ENCODE measurements around the gene BORCS5.

The BORCS5 gene

DNA sequence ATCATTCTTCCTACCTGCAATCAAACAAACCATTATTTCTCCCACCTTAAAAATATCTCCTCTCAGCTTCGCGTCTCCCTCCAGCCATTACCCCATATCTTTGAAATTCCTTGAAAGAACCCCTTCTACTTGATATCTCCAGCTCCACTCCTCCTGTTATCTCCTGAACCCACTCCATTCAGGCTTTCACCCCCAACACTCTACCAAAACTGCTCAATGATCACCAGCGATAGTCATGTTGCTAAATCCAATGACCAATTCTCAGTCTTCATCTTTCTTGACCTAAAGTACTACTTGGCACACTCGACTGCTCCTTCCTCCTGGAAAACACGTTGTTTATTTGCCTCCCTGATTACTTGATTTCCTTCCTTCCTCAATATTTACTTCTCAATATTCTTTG is 135.7 kb downstream of the BORCS5 start:
- no peaks in the 10 kb centered on the region for H3F3A ChIP-seq (ENCODE audit: insufficient read depth, low read length)
- no peak for TF ChIP-seq EZH2 (IDR thresholded peaks at IDR 0.05; ENCODE audit: borderline replicate concordance, low read length)
- TF ChIP-seq, protein P1, sequence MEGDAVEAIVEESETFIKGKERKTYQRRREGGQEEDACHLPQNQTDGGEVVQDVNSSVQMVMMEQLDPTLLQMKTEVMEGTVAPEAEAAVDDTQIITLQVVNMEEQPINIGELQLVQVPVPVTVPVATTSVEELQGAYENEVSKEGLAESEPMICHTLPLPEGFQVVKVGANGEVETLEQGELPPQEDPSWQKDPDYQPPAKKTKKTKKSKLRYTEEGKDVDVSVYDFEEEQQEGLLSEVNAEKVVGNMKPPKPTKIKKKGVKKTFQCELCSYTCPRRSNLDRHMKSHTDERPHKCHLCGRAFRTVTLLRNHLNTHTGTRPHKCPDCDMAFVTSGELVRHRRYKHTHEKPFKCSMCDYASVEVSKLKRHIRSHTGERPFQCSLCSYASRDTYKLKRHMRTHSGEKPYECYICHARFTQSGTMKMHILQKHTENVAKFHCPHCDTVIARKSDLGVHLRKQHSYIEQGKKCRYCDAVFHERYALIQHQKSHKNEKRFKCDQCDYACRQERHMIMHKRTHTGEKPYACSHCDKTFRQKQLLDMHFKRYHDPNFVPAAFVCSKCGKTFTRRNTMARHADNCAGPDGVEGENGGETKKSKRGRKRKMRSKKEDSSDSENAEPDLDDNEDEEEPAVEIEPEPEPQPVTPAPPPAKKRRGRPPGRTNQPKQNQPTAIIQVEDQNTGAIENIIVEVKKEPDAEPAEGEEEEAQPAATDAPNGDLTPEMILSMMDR (IDR thresholded peaks at IDR 0.05; ENCODE audit: low read length) = no peak
- H3K4me2 ChIP-seq (ENCODE audit: low read length) = no peak overlapping the region
- no peaks in the 10 kb centered on the region for H4K20me1 ChIP-seq (ENCODE audit: insufficient read depth, low read length)
- no peaks in the 10 kb centered on the region for H3K4me1 ChIP-seq (ENCODE audit: insufficient read depth, low read length, severe bottlenecking)
- no peaks in the 10 kb centered on the region for H3K9me2 ChIP-seq (ENCODE audit: low read depth, low read length)
- no peak overlapping the region for H3K27ac ChIP-seq (ENCODE audit: low read depth, low read length, poor library complexity, severe bottlenecking)
- H3K9ac ChIP-seq (ENCODE audit: low read length) = no peak overlapping the region
- H2AFZ ChIP-seq (ENCODE audit: low read length) = no peak overlapping the region
- no peak overlapping the region for H3K4me3 ChIP-seq (ENCODE audit: low read depth, low read length, poor library complexity, severe bottlenecking)
- H3K9me3 ChIP-seq (ENCODE audit: low read length) = no peaks in the 10 kb centered on the region
- no peaks in the 10 kb centered on the region for H3K36me3 ChIP-seq (ENCODE audit: insufficient read depth, low read length)
- H3K79me2 ChIP-seq (ENCODE audit: insufficient read depth, low read length) = no peaks in the 10 kb centered on the region
- no peaks in the 10 kb centered on the region for H3K27me3 ChIP-seq (ENCODE audit: insufficient read depth, low read length)

DNA sequence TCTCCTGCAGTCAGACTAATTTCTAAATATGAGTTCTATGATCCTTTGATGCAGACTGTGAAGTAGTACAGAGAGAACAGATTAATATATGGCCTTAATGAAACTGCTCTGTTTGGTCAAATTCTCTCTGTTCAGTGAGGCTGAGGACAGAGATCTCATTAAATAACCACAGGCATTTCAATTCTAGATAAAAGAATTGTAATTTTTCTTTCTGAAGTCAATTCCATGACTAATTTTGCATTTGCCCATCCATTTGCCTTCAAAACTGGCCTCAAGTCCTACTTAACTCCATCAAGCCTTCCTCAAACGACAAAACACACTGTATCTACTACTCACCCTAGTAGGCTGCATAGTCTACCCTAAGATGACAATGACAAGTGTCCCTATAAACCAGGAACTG is 138.7 kb downstream of the BORCS5 start:
- Histone ChIP-seq H3K4me1 (ENCODE audit: insufficient read depth, low read length, severe bottlenecking) (no peaks in the 10 kb centered on the region), H3K9me2 (ENCODE audit: low read depth, low read length) (no peaks in the 10 kb centered on the region), H3K36me3 (ENCODE audit: insufficient read depth, low read length) (no peaks in the 10 kb centered on the region), H2AFZ (ENCODE audit: low read length) (no peak overlapping the region), H3K79me2 (ENCODE audit: insufficient read depth, low read length) (no peaks in the 10 kb centered on the region), H4K20me1 (ENCODE audit: insufficient read depth, low read length) (no peaks in the 10 kb centered on the region), H3K9me3 (ENCODE audit: low read length) (no peaks in the 10 kb centered on the region), H3K27me3 (ENCODE audit: insufficient read depth, low read length) (no peaks in the 10 kb centered on the region), H3F3A (ENCODE audit: insufficient read depth, low read length) (no peaks in the 10 kb centered on the region), H3K4me3 (ENCODE audit: low read depth, low read length, poor library complexity, severe bottlenecking) (no peak overlapping the region), H3K4me2 (ENCODE audit: low read length) (no peak overlapping the region), H3K27ac (ENCODE audit: low read depth, low read length, poor library complexity, severe bottlenecking) (no peak overlapping the region), H3K9ac (ENCODE audit: low read length) (no peak overlapping the region)
- TF ChIP-seq, protein P1 (IDR thresholded peaks at IDR 0.05; ENCODE audit: low read length) = no peak
- TF ChIP-seq EZH2 (IDR thresholded peaks at IDR 0.05; ENCODE audit: borderline replicate concordance, low read length) = no peak

DNA sequence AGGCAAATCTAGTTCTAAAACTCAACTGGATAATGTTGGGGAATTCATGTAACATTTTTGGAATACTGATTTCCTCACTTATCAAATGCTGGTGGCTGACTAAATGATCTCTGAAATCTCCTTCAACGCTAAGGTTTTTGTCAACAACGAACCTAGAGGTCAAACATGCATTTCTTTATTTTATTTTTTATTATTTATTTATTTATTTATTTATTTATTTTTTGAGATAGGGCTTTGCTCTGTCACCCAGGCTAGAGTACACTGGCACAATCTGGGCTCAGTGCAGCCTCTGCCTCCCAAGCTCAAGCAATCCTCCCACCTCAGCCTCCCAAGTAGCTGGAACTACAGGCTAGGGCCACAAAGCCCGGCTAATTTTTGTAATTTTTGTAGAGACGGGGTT is 141.3 kb downstream of the BORCS5 start:
- Histone ChIP-seq H2AFZ (ENCODE audit: low read length) (no peak overlapping the region), H3F3A (ENCODE audit: insufficient read depth, low read length) (no peaks in the 10 kb centered on the region), H3K9me2 (ENCODE audit: low read depth, low read length) (no peaks in the 10 kb centered on the region), H3K79me2 (ENCODE audit: insufficient read depth, low read length) (no peaks in the 10 kb centered on the region), H3K27ac (ENCODE audit: low read depth, low read length, poor library complexity, severe bottlenecking) (no peak overlapping the region), H3K9me3 (ENCODE audit: low read length) (no peaks in the 10 kb centered on the region), H3K27me3 (ENCODE audit: insufficient read depth, low read length) (no peaks in the 10 kb centered on the region), H3K4me3 (ENCODE audit: low read depth, low read length, poor library complexity, severe bottlenecking) (no peak overlapping the region), H3K9ac (ENCODE audit: low read length) (no peak overlapping the region), H3K4me2 (ENCODE audit: low read length) (no peak overlapping the region), H3K36me3 (ENCODE audit: insufficient read depth, low read length) (no peaks in the 10 kb centered on the region), H3K4me1 (ENCODE audit: insufficient read depth, low read length, severe bottlenecking) (peaks cover 4% of the 10 kb centered on the region), H4K20me1 (ENCODE audit: insufficient read depth, low read length) (no peaks in the 10 kb centered on the region)
- TF ChIP-seq EZH2 (IDR thresholded peaks at IDR 0.05; ENCODE audit: borderline replicate concordance, low read length) = no peak
- TF ChIP-seq, protein P1 (IDR thresholded peaks at IDR 0.05; ENCODE audit: low read length) = no peak

Data from OCI-LY1 (cell line).